ENCODE measurements around the gene ZNF580.

Gene ZNF580

GRCh38 chr19:55599468-55599841 is 41.3 kb upstream of the ZNF580 start, which contains the start of gene FIZ1 (continued):
- TF ChIP-seq INSM2 (tag by site-specific recombination; IDR thresholded peaks at IDR 0.05) = no peak
- TF ChIP-seq ZNF571 (tag by site-specific recombination; IDR thresholded peaks at IDR 0.05) = no peak
- no peak for TF ChIP-seq ZNF473 (tag by site-specific recombination; IDR thresholded peaks at IDR 0.05)
- peak; percentile 100 for TF ChIP-seq ZNF366 (tag by site-specific recombination; conservative IDR thresholded peaks at IDR 0.05)
- TF ChIP-seq ZNF580 (tag by site-specific recombination; IDR thresholded peaks at IDR 0.05) = no peak; the same call in 1 of the 2 replicates
- TF ChIP-seq, protein P1, sequence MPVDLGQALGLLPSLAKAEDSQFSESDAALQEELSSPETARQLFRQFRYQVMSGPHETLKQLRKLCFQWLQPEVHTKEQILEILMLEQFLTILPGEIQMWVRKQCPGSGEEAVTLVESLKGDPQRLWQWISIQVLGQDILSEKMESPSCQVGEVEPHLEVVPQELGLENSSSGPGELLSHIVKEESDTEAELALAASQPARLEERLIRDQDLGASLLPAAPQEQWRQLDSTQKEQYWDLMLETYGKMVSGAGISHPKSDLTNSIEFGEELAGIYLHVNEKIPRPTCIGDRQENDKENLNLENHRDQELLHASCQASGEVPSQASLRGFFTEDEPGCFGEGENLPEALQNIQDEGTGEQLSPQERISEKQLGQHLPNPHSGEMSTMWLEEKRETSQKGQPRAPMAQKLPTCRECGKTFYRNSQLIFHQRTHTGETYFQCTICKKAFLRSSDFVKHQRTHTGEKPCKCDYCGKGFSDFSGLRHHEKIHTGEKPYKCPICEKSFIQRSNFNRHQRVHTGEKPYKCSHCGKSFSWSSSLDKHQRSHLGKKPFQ (tag by site-specific recombination; IDR thresholded peaks at IDR 0.05) = no peak
- 0 out of 2 replicates have a peak, but pooled peaks have one; percentile 6 for TF ChIP-seq ZNF623 (tag by site-specific recombination; IDR thresholded peaks at IDR 0.05)
- TF ChIP-seq ZNF221 (tag by site-specific recombination; IDR thresholded peaks at IDR 0.05; ENCODE audit: borderline replicate concordance) = no peak
- TF ChIP-seq, protein P2, sequence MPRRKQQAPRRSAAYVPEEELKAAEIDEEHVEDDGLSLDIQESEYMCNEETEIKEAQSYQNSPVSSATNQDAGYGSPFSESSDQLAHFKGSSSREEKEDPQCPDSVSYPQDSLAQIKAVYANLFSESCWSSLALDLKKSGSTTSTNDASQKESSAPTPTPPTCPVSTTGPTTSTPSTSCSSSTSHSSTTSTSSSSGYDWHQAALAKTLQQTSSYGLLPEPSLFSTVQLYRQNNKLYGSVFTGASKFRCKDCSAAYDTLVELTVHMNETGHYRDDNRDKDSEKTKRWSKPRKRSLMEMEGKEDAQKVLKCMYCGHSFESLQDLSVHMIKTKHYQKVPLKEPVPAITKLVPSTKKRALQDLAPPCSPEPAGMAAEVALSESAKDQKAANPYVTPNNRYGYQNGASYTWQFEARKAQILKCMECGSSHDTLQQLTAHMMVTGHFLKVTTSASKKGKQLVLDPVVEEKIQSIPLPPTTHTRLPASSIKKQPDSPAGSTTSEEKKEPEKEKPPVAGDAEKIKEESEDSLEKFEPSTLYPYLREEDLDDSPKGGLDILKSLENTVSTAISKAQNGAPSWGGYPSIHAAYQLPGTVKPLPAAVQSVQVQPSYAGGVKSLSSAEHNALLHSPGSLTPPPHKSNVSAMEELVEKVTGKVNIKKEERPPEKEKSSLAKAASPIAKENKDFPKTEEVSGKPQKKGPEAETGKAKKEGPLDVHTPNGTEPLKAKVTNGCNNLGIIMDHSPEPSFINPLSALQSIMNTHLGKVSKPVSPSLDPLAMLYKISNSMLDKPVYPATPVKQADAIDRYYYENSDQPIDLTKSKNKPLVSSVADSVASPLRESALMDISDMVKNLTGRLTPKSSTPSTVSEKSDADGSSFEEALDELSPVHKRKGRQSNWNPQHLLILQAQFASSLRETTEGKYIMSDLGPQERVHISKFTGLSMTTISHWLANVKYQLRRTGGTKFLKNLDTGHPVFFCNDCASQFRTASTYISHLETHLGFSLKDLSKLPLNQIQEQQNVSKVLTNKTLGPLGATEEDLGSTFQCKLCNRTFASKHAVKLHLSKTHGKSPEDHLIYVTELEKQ (tag by site-specific recombination; IDR thresholded peaks at IDR 0.05; ENCODE audit: borderline replicate concordance) = no peak; the same call in 1 of the 2 replicates
- TF ChIP-seq ZNF629 (tag by site-specific recombination; IDR thresholded peaks at IDR 0.05) = peak; percentile 83
- TF ChIP-seq GLI2 (tag by site-specific recombination; IDR thresholded peaks at IDR 0.05; ENCODE audit: borderline replicate concordance, low read depth) = no peak
- TF ChIP-seq ZNF391 (tag by site-specific recombination; IDR thresholded peaks at IDR 0.05; ENCODE audit: borderline replicate concordance, low read depth) = no peak
- TF ChIP-seq ZNF423 (tag by site-specific recombination; IDR thresholded peaks at IDR 0.05) = no peak
- no peak for TF ChIP-seq SALL2 (tag by site-specific recombination; IDR thresholded peaks at IDR 0.05; ENCODE audit: borderline replicate concordance)
- TF ChIP-seq ZNF670 (tag by site-specific recombination; IDR thresholded peaks at IDR 0.05; ENCODE audit: low read depth) = no peak
- no peak for TF ChIP-seq ZNF311 (tag by site-specific recombination; IDR thresholded peaks at IDR 0.05; ENCODE audit: borderline replicate concordance)
- TF ChIP-seq KLF7 (tag by site-specific recombination; IDR thresholded peaks at IDR 0.05; ENCODE audit: borderline replicate concordance) = peak; percentile 88
- TF ChIP-seq FEZF1 (tag by site-specific recombination; IDR thresholded peaks at IDR 0.05) = no peak
- no peak for TF ChIP-seq ZNF600 (tag by site-specific recombination; IDR thresholded peaks at IDR 0.05)
- no peak; the same call in 1 of the 2 replicates for TF ChIP-seq ZSCAN23 (tag by site-specific recombination; IDR thresholded peaks at IDR 0.05)

Measured in HEK293 (cell line).